Measurements from ENCODE around the gene RALGAPA2.

Gene RALGAPA2

DNA sequence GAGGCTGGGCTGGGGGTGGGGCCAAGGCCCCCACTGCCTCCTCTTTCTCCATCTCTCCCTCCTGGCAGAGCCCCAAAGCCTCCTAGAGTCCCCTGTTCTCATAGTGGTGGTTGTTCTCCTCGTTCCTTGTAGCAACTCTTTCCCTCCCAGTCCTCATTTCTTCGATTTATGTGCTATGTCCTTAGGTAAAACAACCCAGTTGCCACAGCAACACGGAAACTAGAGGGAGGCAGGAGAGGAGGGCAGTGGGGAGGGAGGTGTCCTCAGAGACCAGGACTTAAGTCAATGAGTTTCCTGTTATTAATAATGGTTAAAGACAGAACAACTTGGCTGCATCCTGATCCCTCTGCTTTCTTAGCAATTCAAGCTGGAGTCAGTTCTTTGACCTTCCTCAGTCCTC is 183.6 kb downstream of the RALGAPA2 start:
- DNase-seq, result no peak

DNA sequence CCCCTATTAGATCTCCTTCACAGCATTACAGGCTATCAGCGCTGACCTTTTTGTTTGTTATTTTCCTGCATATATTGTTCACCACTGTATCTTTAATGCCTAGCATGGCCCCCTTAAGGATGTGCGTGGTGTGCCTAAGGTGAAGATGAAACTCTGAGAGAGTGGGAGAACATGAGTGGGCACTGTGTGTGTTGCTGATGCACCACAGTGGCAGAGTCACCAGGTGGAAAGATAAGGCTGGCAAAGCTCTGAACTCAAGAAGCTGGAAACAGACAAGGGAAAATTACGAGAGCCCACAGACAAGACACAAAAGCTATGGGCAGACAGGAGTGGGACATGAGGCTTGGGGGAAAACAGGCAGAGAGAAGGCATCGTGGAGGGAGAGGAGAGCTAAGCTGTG is 184.8 kb downstream of the RALGAPA2 start:
- DNase-seq, result no peak

DNA sequence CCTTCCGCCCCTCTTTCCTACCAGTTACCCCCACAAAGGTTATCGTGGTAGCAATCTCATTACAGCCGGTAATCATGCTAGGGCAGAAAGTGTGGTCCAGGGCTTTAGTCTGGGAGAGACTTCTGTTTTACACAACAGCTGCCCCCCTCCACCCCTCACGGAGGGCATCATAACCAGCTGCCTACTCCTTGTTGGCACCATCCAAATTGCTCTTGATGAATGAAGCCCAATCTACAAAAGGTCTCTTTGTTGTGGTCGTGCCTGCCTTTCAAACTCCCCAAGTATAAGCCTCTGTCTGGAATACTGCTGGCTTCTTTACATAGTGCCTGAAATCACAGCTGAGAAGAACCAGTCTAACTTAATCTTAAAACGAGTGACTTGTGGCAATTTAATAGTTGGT is 186.7 kb downstream of the RALGAPA2 start:
- DNase-seq, result no peak

DNA sequence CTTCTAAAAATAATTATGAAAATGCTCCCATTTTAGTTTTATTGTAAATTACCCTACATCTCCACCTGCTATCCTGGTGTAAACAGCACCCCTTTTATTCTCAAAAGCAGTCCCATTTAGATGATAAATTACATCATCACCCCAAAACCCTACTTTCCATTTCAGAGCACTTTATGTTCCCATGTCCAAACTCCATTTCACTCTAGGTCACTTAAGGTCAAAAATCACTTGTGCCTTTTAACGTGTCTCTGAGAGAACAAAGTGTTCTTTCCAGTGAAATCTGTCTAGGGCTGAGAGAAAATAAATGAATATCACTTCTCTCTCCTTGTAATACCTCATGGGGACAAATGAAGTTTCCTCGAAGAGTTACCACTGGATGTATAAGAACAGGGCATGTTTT is 187.2 kb downstream of the RALGAPA2 start:
- no peak for DNase-seq

DNA sequence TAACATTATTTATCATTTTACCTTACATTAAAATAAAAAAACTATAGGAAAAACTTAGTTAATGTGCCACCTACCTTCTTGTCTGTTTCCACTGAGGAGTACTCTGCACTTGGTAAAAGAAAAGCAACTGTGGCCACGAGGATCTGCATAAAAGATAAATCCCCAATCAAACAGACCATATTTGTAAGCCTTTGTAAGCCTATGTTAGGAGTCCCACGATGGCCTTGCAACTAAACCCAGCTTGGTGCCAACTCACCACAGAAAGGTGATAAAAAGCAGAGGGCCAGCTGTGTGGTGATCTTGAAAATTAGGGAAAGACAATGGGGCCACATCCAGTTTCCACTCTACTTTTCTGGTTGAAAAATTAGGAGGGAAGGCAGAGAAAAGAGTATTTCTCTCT is 187.7 kb downstream of the RALGAPA2 start:
- no peak for DNase-seq

DNA sequence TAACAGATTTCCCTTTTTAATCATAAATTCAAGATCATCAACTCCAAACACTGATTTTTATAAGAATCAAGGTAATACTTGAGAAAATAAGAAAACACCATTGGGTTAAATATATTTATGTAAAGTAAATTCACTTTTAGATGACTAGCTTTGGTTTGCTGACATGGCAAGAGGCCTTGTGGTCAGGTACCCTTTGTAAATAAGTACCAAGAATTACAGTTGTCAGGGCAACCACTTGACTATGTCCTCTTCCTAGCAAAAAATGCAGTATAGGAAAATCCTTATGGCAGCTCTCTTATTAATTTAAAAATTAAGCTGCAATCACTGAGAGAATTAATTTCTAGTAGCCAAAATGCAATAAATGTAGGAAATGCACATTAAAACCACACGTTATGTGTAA is 190.7 kb downstream of the RALGAPA2 start:
- DNase-seq, result no peak

DNA sequence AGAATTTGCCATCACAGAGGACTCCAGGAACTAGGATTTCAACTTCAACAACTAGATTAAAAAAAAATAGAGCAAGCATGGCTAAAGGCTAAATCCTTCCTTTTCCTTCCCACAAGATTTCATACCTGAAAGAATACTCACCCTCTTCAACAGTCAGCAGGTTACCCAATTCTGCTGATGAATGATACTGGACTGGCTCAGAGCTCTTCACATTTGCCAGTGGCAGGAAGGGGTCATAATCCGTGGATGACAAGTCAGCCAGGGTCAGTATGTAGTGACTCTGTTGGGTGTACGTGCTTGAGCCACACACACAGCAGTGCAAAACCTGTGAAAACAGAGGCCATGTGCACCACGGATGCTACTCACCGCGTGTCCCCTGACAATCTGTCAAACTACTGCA is 191.7 kb downstream of the RALGAPA2 start:
- DNase-seq, result no peak

DNA sequence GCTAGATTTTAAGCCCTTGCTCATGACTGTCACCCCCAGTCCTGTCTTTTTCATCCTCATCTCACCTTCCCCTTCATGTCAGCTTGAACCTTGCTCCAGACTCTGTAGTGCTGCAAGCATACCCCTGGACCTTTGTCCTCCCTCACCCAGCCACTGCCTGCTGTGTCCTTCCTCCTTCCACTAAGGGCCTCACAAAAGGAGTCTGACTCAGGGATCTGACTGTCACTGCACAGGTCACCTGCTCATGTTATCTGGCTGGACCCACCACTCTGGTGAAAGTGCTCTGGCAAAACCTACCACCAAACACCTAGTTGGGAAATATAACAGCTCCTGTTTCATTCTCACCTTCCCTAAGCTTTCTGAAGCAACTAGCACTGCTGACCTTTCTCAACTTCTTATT is 193.2 kb downstream of the RALGAPA2 start:
- DNase-seq, result no peak

DNA sequence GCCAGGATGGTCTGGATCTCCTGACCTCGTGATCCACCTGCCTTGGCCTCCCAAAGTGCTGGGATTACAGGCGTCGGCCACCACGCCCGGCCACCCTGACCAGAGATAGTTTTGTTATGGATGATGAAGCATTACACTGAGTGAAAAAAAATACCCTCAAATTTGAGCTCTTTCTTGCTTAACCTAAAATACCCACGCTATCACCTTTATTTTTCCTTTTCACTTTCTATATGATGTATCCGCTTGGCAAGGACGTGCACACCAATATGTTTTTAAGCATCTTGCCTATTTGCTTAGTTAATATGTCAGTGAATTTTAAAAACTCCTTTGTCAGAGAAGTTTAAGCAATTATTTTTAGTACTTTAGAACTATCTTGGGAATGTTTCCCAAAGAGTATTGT is 194.2 kb downstream of the RALGAPA2 start:
- DNase-seq, result no peak

DNA sequence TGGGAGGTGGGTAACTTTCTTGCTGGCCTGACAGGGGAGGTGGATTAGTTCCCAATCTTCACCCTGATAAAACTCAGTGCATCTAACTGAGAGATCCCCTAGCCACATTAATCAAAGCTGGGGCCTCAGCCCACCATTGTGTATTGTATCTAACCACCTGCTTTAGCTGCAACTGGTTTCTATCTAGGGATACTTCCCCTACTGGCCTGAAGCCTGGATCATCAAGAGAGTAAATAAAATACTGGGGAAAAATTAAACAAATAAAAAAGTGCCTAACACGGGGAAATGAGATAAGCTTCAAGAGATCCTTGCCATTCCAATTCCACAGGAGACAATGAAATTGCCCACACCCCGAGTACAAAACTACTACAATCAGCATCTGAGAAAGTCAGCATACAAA is 195.1 kb downstream of the RALGAPA2 start:
- DNase-seq, result no peak

DNA sequence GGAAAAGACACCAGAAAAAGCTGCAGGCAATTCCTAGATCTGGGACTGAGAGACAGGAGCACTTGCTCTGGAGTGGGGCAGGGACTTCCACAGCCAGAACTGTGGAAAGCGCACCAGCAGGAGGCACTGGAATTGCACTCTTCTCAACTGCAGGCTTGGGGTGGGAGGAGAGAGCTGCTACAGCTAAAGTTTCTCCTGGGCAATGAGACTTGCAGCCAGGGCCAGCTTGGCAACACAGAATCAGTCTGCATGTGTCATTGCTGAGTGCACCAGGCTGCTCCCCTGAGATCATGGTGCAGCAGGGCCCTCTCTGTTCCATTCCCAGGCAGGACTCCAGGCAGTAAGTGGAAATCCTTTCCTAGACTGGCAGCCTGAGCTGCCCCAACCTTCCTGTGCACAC is 198.7 kb downstream of the RALGAPA2 start:
- no peak for DNase-seq

DNA sequence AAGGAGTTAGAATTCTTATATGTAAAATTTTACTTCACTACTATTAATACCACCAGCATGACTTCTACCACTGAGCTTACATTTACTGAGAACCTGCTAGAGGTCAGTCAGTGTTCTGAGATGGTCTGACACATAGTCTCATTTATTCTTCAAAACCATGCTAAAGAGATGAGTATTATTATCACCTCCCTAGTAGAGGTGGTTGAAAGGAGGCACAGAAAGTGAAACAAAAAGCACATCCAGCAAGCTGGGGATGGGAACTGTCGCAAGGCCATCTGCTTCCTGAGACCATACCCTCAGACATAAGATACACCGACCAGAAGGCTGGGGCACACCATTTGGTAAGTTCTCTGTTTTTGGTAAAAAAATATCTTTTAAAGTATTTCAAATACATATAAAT is 206.9 kb downstream of the RALGAPA2 start:
- DNase-seq, result no peak

DNA sequence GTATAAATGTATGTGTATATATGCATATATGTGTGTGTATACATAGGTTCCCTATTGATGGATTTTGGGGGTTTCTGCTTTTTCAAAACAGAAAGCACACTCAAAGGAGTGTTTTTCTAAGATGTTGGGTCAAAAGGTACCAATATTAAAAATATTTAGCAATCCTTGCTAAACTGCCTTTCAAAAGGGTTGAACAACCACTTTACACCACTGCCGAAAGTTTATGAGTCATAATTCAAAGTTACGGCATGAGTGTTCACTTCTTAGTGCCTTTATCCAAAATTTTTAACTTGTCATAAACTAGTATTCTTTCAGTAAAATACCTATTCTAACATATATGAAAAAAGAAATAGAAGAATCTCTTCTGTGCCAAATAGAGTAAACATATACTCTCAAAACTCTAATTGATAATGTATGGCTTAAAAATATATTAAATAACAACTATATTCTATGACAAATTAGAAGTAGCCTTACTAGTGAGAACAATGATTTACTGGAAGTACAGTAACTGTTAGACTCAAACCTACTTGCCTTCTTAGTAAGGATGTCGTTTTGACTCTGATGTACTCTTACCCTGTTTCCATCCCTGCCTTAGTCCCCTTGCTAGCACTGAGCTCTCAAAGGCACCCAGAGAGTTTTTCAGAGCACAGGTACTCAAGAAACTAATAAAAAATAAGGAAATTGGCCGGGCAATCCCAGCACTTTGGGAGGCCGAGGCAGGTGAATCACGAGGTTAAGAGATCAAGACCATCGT is 208.5 kb downstream of the RALGAPA2 start:
- no peak for DNase-seq

DNA sequence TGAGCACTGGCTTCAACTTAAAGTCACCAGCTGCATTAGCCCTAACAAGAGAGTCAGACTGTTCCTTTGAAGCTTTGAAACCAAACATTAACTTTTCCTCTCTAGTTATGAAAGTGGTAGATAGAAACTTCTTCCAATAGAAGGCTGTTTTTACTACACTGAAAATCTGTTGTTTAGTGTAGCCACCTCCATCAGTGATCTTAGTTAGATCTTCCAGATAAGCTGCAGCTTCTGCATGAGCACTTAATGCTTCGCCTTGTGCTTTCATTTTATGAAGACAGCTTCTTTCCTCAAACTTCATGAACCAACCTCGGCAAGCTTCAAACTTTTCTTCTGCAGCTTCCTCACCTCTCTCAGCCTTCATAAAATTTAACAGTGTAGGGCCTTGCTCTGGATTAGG is 211.3 kb downstream of the RALGAPA2 start:
- no peak for DNase-seq

DNA sequence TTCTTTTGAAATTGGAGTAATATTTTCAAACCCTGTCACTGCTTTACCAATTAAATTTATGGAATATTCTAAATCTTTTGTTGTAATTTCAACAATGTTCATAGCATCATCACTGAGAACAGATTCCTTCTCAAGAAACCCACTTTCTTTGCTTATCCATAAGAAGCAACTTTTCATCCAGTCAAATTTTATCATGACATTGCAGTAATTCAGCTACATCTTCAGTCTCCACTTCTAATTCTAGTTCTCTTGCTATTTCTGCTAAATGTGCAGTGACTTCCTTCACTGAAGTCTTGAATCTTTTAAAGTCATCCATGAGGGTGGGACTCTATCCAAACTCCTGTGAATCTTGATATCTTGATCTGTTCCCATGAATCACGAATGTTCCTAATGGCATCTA is 212.1 kb downstream of the RALGAPA2 start:
- DNase-seq, result no peak

DNA sequence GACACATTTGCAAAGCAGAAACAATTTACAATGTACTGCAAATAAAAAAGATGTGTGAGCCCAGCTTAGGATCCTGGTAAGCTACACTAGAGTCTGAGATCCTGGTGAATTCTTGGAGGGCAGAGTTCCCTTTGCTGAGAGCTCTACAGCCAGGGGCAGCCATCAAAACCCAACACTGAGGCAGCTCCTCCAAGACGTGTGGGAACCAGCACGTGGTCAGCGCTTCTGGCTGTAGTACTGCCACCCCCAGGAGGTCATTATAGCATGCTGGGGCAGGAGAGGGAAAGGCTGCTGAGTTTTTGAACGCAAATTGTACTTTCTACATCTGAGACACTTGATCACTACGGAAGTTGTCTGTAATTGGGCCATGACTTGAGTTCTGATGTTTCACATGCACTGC is 213.0 kb downstream of the RALGAPA2 start:
- no peak for DNase-seq

DNA sequence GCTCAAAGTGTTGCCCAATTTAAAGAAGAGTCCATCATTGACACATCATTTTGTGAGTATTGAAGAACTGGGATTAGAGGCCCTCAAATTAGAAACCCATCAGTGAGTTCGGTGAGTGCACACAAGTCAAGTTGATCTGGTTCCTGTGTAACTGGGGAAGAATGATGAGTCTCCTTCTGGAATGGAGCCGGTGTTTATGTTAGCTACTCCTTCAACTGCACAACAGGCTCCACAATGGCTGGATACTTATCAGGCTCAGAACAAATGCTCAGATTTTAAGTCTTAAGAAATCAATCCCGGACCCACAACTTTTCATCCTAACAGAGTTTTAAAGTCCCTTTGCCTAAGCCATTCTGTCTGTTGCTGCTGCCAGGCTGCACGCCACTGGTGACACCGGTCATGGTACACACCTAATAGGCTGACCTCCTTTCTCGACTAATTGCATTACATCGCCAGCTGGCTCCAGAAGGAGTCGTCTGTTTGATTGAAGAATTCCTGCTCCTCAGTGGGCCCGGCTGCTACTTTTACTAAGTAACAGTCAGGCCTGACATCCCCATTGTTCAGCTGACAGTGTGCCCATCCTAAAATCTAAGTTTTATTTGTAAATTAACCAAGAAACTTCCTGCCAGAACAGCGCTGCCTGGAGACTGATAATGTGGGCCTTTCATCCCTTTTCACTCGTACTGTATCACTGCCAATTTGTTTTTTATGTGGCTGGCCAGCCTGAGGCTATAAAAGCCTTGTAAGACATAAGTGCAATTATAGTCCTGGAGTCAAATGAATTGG is 214.2 kb downstream of the RALGAPA2 start:
- no peak for DNase-seq

DNA sequence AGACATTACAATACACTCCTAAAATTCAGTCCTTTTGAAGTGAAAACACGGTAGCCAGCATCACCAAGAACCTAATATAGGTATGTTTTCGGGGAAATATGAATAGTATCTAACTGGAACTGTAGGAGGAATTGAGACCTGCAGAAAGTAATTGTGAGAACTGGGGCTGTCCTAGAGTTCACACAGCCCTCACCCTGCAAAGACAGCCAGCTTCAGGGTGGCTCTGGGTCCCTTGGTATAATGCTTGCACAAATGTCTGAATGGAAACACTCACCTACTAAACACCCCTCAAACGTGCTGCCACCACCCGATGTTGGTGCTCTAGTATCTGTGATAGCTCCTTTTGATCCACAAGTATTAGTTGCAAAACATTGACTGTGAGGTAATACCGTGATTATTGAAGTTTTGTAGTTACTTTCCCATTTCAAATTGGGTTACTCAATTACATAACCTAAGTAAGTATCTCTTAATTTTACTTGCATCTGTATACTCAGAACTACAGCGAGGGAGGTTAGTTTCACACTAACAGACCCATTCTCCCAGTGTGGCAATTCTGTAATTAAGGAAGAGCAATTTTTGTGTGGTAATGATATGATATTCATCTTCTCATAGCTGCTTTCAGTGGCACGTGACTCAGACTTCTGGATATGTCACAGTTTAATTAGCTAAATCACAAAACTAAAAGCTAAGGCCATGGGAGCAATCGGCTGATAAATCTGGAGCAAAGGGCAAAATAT is 215.0 kb downstream of the RALGAPA2 start:
- DNase-seq, result no peak

DNA sequence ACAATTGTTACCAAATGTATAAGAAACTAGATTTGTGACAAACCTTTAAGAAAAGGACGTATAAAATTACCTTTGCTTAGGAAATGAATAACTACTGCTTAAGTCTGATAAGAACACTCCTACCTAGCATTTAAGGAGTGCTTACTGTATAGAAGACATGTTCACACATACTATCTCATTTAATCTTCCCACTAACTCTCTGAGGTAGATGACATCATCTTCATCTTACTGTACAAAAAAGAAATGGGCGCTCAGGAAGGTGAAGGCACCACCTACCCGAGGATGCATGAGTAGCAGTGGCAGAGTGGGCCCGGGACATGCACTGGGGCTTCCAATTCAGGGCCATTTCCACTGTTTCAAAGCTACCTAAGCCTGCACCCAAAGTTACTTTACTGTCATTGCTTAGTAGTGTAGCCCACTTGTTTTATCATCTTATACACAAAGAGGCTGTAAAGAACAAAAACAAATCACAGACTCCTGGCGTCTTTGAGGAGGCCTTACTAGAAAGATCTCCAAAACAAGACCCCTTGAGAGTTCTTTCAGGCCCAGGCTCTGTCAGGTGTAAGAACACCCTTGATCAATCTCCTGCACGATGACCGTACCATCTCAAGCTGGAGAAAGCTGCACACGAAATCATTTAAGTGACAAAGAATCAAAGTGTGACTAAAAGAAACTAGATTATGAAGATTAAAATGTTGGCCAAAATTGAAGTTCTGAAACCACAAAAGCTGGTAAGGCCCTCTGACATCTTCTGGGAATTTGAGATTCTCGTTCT is 216.5 kb downstream of the RALGAPA2 start:
- DNase-seq, result no peak

DNA sequence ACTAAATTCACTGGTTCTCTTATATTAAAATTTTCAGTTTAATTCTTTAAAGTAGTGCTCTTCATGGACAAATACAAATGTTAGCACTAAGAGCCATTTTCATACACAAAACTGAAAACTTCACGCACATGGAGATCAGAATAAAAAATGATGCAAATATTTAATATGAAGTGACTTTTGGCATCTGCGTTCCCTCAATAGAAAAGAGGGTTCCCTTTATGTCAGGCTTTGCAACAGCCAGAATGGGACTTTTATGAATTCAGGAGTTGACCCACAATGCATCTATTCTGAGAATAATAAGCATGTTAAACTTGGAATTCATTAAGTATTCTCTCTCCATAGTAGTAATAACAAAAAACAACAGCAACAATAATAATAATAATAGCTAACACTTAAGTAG is 218.7 kb downstream of the RALGAPA2 start:
- no peak for DNase-seq

DNA sequence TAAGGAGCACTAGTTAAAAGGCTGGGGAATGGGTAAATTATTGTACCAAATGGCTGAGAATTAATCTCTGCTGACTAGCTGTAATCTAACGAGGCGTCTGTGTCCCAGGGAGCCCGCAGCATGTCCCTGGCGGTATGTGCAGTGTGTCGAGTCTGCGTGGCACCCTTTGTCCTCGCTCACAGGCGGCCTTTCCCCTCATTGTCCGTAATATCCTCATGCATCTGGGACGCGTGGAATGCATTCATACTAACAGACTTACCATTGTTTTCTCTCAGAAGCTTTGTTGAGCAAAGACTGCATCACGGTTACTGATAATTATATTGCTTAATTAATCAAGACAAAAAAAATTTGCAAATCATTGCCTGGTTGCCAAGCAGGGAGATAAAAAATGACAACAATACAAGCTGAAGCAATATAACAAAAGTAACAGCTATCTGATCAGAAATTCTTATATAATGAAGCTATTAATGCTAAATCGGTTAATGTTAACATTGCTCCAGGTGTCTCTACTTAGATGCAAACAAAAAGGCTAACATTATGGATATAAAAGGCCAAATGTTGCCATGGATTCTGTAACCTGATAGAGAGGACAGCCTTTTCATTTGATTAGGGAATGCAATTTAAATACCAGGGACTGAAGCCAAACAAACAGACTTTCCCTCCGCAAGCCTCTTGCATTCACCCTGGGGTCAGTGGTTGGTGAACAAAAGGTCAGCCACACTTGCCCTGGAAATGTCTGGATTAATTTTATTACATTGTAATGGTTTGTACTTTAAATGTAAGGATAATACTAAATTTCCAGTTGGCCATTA is 219.7 kb downstream of the RALGAPA2 start:
- no peak for DNase-seq

DNA sequence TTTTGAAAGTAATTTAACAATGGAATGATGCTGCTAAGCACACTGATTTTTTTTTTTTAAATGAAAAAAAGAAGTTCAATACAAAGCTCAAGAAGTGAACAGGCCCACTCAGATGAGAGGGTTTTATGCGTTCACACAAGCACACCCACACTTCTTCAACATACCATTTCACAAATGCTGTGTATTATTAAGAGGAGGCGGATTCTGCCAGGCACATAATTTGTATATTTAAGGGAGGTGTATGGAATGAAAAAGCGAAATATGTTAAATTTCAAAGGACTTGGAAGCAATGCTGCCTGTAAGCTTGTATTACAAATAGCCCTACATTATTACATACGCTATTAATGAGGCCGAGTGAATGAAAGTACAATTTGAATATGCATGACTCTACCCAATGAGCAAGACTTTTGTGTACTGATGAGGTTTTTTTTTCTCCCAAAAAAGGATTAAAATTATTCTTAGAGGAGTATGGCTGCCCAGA is 220.6 kb downstream of the RALGAPA2 start:
- no peak for DNase-seq
